Panc1 (cell line): ENCODE results near the gene LPCAT4.

Experiments used
- CTCF ChIP-seq: fragments of 450-650 bp; IDR thresholded peaks from 2 replicates; pipeline ENCODE4 v1.5.1; 2017; ENCODE audit warnings: mild to moderate bottlenecking
- POLR2AphosphoS5 ChIP-seq: IDR thresholded peaks from 2 replicates; pipeline ENCODE4 v1.6.1; 2012; ENCODE audit warnings: mild to moderate bottlenecking, low read depth, low read length, moderate library complexity
- REST ChIP-seq, 2 experiments: IDR thresholded peaks; 2 replicates each; pipeline ENCODE4 v1.6.1; 2011 to 2012; ENCODE audit warnings: low read depth in 2 of 2, control low read depth in 1 of 2, low read length in 1 of 2, mild to moderate bottlenecking in 1 of 2, moderate library complexity in 1 of 2; ENCODE audit not compliant: insufficient read depth in 1 of 2
- SIN3A ChIP-seq: IDR thresholded peaks from 2 replicates; pipeline ENCODE4 v1.6.1; 2012; ENCODE audit warnings: low read depth, mild to moderate bottlenecking, low read length, moderate library complexity, borderline replicate concordance; ENCODE audit not compliant: insufficient read depth

DNA sequence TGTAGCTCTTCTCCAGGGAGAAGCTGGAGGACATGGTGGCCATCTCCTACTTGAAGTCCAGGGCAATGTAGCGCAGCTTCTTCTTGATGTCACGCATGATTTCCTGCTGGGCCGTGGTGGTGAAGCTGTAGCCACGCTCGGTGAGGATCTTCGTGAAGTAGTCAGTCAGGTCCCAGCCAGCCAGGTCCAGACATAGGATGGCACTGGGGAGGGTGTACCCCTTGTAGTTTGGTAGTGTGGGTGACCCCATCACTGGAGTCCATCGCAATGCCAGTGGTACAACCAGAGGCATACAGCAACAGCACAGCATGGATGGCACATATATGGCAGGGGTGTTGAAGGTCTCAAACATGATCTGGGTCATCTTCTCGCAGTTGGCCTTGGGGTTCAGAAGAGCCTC lies 7.0 kb upstream of the LPCAT4 start:
- TF ChIP-seq CTCF (no peak), POLR2AphosphoS5 (no peak), SIN3A (no peak), REST (IDR thresholded peaks at IDR 0.05; ENCODE audit: insufficient read depth in 1 of 2, low read depth in 2 of 2, low read length in 1 of 2) (no peak)
